Measurements from ENCODE around the gene HSD17B3.

DNA sequence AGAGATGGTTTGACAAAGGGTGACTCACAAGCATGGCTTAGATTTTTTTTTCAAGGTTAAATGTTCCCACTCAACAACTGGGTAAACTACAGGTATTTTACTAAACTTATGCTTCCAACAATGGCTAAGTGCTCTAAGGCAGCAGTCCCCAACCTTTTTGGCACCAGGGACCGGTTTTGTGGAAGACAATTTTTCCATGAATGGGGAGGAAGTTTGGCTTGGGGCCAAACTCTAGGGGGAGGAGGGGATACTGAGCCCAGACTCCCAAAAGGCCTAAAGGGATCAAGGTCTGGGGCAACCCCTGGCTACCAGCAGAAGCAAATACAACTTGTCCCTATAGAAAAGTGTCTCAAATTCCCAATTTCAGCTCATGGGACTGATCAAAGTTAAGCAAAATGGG is 32.0 kb upstream of the HSD17B3 start:
- no peak for TF ChIP-seq TCF12 (IDR thresholded peaks at IDR 0.05; ENCODE audit: low read depth)
- TF ChIP-seq TEAD4 (IDR thresholded peaks at IDR 0.05), result no peak
- peak; percentile 21; the same call in 1 of the 2 replicates for TF ChIP-seq NFIC (IDR thresholded peaks at IDR 0.05)
- TF ChIP-seq, protein P1, sequence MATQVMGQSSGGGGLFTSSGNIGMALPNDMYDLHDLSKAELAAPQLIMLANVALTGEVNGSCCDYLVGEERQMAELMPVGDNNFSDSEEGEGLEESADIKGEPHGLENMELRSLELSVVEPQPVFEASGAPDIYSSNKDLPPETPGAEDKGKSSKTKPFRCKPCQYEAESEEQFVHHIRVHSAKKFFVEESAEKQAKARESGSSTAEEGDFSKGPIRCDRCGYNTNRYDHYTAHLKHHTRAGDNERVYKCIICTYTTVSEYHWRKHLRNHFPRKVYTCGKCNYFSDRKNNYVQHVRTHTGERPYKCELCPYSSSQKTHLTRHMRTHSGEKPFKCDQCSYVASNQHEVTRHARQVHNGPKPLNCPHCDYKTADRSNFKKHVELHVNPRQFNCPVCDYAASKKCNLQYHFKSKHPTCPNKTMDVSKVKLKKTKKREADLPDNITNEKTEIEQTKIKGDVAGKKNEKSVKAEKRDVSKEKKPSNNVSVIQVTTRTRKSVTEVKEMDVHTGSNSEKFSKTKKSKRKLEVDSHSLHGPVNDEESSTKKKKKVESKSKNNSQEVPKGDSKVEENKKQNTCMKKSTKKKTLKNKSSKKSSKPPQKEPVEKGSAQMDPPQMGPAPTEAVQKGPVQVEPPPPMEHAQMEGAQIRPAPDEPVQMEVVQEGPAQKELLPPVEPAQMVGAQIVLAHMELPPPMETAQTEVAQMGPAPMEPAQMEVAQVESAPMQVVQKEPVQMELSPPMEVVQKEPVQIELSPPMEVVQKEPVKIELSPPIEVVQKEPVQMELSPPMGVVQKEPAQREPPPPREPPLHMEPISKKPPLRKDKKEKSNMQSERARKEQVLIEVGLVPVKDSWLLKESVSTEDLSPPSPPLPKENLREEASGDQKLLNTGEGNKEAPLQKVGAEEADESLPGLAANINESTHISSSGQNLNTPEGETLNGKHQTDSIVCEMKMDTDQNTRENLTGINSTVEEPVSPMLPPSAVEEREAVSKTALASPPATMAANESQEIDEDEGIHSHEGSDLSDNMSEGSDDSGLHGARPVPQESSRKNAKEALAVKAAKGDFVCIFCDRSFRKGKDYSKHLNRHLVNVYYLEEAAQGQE (IDR thresholded peaks at IDR 0.05; ENCODE audit: low read depth), result no peak
- TF ChIP-seq RAD21 (IDR thresholded peaks at IDR 0.05; ENCODE audit: low read depth), result no peak
- TF ChIP-seq EP300 (IDR thresholded peaks at IDR 0.05; ENCODE audit: borderline replicate concordance), result no peak
- no peak for TF ChIP-seq YY1 (IDR thresholded peaks at IDR 0.05; ENCODE audit: low read depth)
- TF ChIP-seq, protein P2, sequence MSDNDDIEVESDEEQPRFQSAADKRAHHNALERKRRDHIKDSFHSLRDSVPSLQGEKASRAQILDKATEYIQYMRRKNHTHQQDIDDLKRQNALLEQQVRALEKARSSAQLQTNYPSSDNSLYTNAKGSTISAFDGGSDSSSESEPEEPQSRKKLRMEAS (IDR thresholded peaks at IDR 0.05), result no peak

Measured in Ishikawa (cell line).